WTC11 (cell line): ENCODE results near the gene ZMIZ1. TPM values are rescaled to one million over a fixed set of nuclear protein-coding genes. Genes with fewer than 3 reads are reported as not detected.

Experiments used
- ATAC-seq: fragments of 200-7000 bp; cut with Tn5 transposase; 2 replicates; pipeline ENCODE4 v1.10.0; 2021; ENCODE audit warnings: mild to moderate bottlenecking, moderate library complexity
- CTCF ChIA-PET: fragments of 300-600 bp; sonication (Branson Sonifier 250); formaldehyde crosslinking; loops from one replicate; lab custom pipeline; 2021; ENCODE audit warnings: antibody characterized with exemption; lab: Charles Lee
- POLR2A ChIA-PET: fragments of 350-600 bp; sonication (Branson Sonifier 250); formaldehyde crosslinking; loops from one replicate; lab custom pipeline; 2021; ENCODE audit warnings: antibody characterized with exemption; lab: Charles Lee
- DNase-seq: peaks from one replicate; pipeline ENCODE4 v3.0.0; 2021; ENCODE audit warnings: low spot score
- H3K27ac Mint-ChIP-seq: 2 replicates; pipeline ENCODE4 v1.8.0; 2021; ENCODE audit warnings: mixed read lengths
- H3K27me3 Mint-ChIP-seq: 2 replicates; pipeline ENCODE4 v1.8.0; 2021; ENCODE audit warnings: low read depth, mild to moderate bottlenecking, moderate library complexity, mixed read lengths
- H3K36me3 Mint-ChIP-seq: 2 replicates; pipeline ENCODE4 v1.8.0; 2021; ENCODE audit warnings: mixed read lengths
- H3K4me1 Mint-ChIP-seq: 2 replicates; pipeline ENCODE4 v1.8.0; 2022; ENCODE audit warnings: mixed read lengths
- H3K4me3 Mint-ChIP-seq: 2 replicates; pipeline ENCODE4 v1.8.0; 2021; ENCODE audit warnings: mild to moderate bottlenecking, moderate library complexity, mixed read lengths
- H3K9me3 Mint-ChIP-seq: 2 replicates; pipeline ENCODE4 v1.8.0; 2021; ENCODE audit warnings: mixed read lengths
- HMGA2 ChIP-seq: fragments of 250-450 bp; sonication (Bioruptor Pico); IDR thresholded peaks from 2 replicates; pipeline ENCODE4 v1.4.0; 2021; ENCODE audit warnings: mild to moderate bottlenecking, moderate library complexity
- NR2C2 ChIP-seq: sonication (generic); formaldehyde crosslinking; IDR thresholded peaks from 2 replicates; pipeline ENCODE4 v1.8.0; 2022; ENCODE audit warnings: mild to moderate bottlenecking, missing genetic modification reagents
- RELA ChIP-seq: sonication (generic); formaldehyde crosslinking; IDR thresholded peaks from 2 replicates; pipeline ENCODE4 v1.8.1; 2022; ENCODE audit warnings: missing genetic modification reagents, mild to moderate bottlenecking, borderline replicate concordance
- SP1 ChIP-seq: sonication (generic); formaldehyde crosslinking; conservative IDR thresholded peaks from 2 replicates; pipeline ENCODE4 v1.8.1; 2022; ENCODE audit warnings: missing genetic modification reagents
- ZNF232 ChIP-seq: sonication (generic); formaldehyde crosslinking; IDR thresholded peaks from 2 replicates; pipeline ENCODE4 v1.8.0; 2022; ENCODE audit warnings: mild to moderate bottlenecking, missing genetic modification reagents
- ZNF423 ChIP-seq: fragments of 250-450 bp; sonication (Bioruptor Pico); IDR thresholded peaks from 2 replicates; pipeline ENCODE4 v2.1.2; 2022; ENCODE audit warnings: mild to moderate bottlenecking, moderate library complexity
- total RNA-seq: library from RNA; stranded (reverse); gene quantifications from 3 replicates; pipeline ENCODE4 v1.2.3, GENCODE V29; 2021
- TF ChIP-seq, protein P1 (sequence below): sonication (generic); formaldehyde crosslinking; IDR thresholded peaks from 2 replicates; pipeline ENCODE4 v1.8.0; 2022; ENCODE audit warnings: mild to moderate bottlenecking, missing genetic modification reagents
- TF ChIP-seq, protein P2 (sequence below): sonication (generic); formaldehyde crosslinking; IDR thresholded peaks from 2 replicates; pipeline ENCODE4 v1.8.1; 2022; ENCODE audit warnings: missing genetic modification reagents, borderline replicate concordance
- TF ChIP-seq, protein P3 (sequence below): fragments of 200-600 bp; IDR thresholded peaks from 2 replicates; pipeline ENCODE4 v1.8.0; 2022; ENCODE audit warnings: antibody characterized with exemption
- TF ChIP-seq, protein P4 (sequence below): sonication (generic); formaldehyde crosslinking; IDR thresholded peaks from 2 replicates; pipeline ENCODE4 v1.8.1; 2023; ENCODE audit warnings: mild to moderate bottlenecking, moderate library complexity, missing genetic modification reagents
- TF ChIP-seq, protein P5 (sequence below): sonication (generic); formaldehyde crosslinking; IDR thresholded peaks from 2 replicates; pipeline ENCODE4 v1.8.0; 2023; ENCODE audit warnings: missing genetic modification reagents, mild to moderate bottlenecking, borderline replicate concordance
- TF ChIP-seq, protein P6 (sequence below): sonication (generic); formaldehyde crosslinking; IDR thresholded peaks from 2 replicates; pipeline ENCODE4 v1.8.0; 2023; ENCODE audit warnings: missing genetic modification reagents
- TF ChIP-seq, protein P7 (sequence below): sonication (generic); formaldehyde crosslinking; IDR thresholded peaks from 2 replicates; pipeline ENCODE4 v1.8.0; 2022; ENCODE audit warnings: mild to moderate bottlenecking, missing genetic modification reagents
- TF ChIP-seq, protein P8 (sequence below): sonication (generic); formaldehyde crosslinking; IDR thresholded peaks from 2 replicates; pipeline ENCODE4 v1.8.1; 2022; ENCODE audit warnings: mild to moderate bottlenecking, moderate library complexity, missing genetic modification reagents

ZMIZ1 gene
- total RNA-seq, 1 experiment from 2014 or later, result 44.4 TPM

DNA sequence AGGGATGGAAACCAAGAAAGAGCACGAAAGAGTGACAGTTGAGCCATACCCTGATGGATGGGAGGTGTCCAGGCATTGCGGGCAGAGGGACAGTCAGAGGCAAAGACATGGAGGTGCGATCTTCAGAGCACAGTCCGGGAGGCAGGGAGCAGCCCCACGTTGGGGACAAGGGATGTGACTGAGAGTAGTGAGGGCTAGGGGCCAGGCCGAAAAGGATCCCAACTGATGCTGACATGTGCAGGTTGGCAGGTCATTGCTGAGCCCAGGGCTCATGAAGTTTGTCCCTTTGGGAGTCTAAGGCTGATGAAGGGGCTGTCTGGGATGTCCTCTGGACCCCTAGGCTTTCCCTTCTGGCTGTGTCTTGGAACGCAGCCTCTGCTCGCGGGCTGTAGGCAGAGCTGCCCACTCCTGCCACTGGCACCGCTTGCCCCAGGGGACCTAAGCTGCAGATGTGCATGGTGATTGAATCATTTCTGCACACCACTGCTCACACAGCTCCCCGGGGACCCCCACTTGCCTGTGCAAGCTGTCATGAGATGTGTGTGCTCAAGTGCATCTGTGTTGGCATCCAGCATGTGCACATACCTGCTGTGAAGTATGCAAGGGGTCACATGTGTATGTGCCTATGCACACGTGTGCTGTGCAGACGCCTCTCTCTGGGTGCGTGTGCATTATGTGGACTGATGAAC, 125.1 kb downstream of the ZMIZ1 start:
- Mint-ChIP-seq H3K9me3 (no peaks in the 10 kb centered on the region), H3K4me3 (no peak overlapping the region), H3K4me1 (peaks cover 15% of the 10 kb centered on the region), H3K36me3 (no peaks in the 10 kb centered on the region), H3K27me3 (no peaks in the 10 kb centered on the region), H3K27ac (no peak overlapping the region)
- CTCF ChIA-PET, result interaction anchor here (0.5 to 2.8 kb wide), 13 partner anchors 12 to 342 kb away, joined by 3 to 31 read pairs (median 12); no protein-coding TSS in a partner anchor
- ATAC-seq (no peak), DNase-seq (no peak)
- POLR2A ChIA-PET, result no interaction called here
- TF ChIP-seq RELA (CRISPR knock-in tag), result no peak
- TF ChIP-seq, protein P1, sequence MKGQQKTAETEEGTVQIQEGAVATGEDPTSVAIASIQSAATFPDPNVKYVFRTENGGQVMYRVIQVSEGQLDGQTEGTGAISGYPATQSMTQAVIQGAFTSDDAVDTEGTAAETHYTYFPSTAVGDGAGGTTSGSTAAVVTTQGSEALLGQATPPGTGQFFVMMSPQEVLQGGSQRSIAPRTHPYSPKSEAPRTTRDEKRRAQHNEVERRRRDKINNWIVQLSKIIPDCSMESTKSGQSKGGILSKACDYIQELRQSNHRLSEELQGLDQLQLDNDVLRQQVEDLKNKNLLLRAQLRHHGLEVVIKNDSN, result no peak
- TF ChIP-seq, protein P2, sequence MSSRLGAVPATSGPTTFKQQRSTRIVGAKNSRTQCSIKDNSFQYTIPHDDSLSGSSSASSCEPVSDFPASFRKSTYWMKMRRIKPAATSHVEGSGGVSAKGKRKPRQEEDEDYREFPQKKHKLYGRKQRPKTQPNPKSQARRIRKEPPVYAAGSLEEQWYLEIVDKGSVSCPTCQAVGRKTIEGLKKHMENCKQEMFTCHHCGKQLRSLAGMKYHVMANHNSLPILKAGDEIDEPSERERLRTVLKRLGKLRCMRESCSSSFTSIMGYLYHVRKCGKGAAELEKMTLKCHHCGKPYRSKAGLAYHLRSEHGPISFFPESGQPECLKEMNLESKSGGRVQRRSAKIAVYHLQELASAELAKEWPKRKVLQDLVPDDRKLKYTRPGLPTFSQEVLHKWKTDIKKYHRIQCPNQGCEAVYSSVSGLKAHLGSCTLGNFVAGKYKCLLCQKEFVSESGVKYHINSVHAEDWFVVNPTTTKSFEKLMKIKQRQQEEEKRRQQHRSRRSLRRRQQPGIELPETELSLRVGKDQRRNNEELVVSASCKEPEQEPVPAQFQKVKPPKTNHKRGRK (CRISPR knock-in tag), result no peak

DNA sequence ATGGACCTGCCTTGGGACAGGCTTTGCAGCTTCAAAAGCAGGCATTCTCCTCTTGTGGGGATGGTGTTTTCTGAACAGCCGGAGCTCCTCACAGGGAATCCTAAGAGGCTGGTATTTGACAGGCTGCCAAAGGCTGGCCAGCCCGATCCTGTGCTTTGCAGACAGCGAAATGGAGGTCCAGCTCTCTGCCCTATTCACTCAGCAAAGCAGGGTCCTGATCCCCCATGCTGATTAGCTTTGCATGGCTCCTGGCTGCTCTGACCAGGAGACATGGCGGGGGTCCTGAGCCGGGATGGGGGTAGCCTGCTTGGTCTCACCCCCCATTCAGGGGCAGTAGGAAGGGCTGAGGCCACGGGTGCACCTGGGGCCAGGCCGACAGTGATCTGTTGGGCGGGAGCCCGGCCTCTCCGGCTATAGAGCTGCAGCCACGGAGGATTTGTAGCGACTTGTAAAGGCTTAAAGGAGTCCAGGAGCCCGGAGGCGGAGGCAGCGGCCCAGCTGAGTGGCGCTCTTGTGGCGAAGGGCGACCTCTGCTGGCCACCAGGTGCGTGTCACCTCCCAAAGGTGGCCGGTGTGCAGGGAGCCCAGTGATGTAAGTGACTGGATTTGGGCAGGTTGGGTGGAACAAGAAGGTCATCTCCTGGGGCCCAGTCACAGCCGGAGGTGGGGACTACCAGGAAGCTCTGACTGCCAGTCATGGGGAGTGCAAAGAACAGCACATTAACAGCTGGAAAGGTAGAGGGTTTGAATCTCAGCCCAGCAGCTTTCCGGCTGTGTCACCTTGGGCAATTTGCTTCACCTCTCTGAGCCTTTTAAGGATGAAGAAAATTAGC, 126.5 kb downstream of the ZMIZ1 start:
- CTCF ChIA-PET, result interaction anchor here (0.7 to 2.8 kb wide), 74 partner anchors 9 to 1148 kb away, joined by 3 to 31 read pairs (median 4); no protein-coding TSS in a partner anchor
- no peak overlapping the region for H3K27ac Mint-ChIP-seq

More for the DNA sequence above, 126.5 kb downstream of the ZMIZ1 start:
- DNase-seq (peak; percentile 88), ATAC-seq (peak; percentile 76)
- Mint-ChIP-seq H3K27me3 (no peaks in the 10 kb centered on the region), H3K9me3 (no peaks in the 10 kb centered on the region), H3K4me1 (peaks cover 12% of the 10 kb centered on the region), H3K4me3 (no peak overlapping the region), H3K36me3 (no peaks in the 10 kb centered on the region)
- POLR2A ChIA-PET, result interaction anchor here (0.8 to 1.4 kb wide), 4 partner anchors 38 to 220 kb away, joined by 3 to 6 read pairs (median 5); no protein-coding TSS in a partner anchor
- no peak for TF ChIP-seq HMGA2 (CRISPR knock-in tag)
- TF ChIP-seq NR2C2 (CRISPR knock-in tag), result no peak
- TF ChIP-seq, protein P3, sequence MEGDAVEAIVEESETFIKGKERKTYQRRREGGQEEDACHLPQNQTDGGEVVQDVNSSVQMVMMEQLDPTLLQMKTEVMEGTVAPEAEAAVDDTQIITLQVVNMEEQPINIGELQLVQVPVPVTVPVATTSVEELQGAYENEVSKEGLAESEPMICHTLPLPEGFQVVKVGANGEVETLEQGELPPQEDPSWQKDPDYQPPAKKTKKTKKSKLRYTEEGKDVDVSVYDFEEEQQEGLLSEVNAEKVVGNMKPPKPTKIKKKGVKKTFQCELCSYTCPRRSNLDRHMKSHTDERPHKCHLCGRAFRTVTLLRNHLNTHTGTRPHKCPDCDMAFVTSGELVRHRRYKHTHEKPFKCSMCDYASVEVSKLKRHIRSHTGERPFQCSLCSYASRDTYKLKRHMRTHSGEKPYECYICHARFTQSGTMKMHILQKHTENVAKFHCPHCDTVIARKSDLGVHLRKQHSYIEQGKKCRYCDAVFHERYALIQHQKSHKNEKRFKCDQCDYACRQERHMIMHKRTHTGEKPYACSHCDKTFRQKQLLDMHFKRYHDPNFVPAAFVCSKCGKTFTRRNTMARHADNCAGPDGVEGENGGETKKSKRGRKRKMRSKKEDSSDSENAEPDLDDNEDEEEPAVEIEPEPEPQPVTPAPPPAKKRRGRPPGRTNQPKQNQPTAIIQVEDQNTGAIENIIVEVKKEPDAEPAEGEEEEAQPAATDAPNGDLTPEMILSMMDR, result peak; percentile 95
- TF ChIP-seq, protein P4, sequence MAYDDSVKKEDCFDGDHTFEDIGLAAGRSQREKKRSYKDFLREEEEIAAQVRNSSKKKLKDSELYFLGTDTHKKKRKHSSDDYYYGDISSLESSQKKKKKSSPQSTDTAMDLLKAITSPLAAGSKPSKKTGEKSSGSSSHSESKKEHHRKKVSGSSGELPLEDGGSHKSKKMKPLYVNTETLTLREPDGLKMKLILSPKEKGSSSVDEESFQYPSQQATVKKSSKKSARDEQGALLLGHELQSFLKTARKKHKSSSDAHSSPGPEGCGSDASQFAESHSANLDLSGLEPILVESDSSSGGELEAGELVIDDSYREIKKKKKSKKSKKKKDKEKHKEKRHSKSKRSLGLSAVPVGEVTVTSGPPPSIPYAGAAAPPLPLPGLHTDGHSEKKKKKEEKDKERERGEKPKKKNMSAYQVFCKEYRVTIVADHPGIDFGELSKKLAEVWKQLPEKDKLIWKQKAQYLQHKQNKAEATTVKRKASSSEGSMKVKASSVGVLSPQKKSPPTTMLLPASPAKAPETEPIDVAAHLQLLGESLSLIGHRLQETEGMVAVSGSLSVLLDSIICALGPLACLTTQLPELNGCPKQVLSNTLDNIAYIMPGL (CRISPR knock-in tag), result 0 out of 2 replicates have a peak, but pooled peaks have one; percentile 54
- TF ChIP-seq, protein P5, sequence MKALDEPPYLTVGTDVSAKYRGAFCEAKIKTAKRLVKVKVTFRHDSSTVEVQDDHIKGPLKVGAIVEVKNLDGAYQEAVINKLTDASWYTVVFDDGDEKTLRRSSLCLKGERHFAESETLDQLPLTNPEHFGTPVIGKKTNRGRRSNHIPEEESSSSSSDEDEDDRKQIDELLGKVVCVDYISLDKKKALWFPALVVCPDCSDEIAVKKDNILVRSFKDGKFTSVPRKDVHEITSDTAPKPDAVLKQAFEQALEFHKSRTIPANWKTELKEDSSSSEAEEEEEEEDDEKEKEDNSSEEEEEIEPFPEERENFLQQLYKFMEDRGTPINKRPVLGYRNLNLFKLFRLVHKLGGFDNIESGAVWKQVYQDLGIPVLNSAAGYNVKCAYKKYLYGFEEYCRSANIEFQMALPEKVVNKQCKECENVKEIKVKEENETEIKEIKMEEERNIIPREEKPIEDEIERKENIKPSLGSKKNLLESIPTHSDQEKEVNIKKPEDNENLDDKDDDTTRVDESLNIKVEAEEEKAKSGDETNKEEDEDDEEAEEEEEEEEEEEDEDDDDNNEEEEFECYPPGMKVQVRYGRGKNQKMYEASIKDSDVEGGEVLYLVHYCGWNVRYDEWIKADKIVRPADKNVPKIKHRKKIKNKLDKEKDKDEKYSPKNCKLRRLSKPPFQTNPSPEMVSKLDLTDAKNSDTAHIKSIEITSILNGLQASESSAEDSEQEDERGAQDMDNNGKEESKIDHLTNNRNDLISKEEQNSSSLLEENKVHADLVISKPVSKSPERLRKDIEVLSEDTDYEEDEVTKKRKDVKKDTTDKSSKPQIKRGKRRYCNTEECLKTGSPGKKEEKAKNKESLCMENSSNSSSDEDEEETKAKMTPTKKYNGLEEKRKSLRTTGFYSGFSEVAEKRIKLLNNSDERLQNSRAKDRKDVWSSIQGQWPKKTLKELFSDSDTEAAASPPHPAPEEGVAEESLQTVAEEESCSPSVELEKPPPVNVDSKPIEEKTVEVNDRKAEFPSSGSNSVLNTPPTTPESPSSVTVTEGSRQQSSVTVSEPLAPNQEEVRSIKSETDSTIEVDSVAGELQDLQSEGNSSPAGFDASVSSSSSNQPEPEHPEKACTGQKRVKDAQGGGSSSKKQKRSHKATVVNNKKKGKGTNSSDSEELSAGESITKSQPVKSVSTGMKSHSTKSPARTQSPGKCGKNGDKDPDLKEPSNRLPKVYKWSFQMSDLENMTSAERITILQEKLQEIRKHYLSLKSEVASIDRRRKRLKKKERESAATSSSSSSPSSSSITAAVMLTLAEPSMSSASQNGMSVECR, result 0 out of 2 replicates have a peak, but pooled peaks have one; percentile 43
- 0 out of 2 replicates have a peak, but pooled peaks have one; percentile 38 for TF ChIP-seq SP1 (CRISPR knock-in tag)
- TF ChIP-seq, protein P6, sequence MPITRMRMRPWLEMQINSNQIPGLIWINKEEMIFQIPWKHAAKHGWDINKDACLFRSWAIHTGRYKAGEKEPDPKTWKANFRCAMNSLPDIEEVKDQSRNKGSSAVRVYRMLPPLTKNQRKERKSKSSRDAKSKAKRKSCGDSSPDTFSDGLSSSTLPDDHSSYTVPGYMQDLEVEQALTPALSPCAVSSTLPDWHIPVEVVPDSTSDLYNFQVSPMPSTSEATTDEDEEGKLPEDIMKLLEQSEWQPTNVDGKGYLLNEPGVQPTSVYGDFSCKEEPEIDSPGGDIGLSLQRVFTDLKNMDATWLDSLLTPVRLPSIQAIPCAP (CRISPR knock-in tag), result no peak
- TF ChIP-seq ZNF232 (CRISPR knock-in tag), result 0 out of 2 replicates have a peak, but pooled peaks have one; percentile 27
- TF ChIP-seq, protein P7, sequence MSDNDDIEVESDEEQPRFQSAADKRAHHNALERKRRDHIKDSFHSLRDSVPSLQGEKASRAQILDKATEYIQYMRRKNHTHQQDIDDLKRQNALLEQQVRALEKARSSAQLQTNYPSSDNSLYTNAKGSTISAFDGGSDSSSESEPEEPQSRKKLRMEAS (CRISPR knock-in tag), result peak; percentile 42; the same call in 1 of the 2 replicates
- TF ChIP-seq, protein P8, sequence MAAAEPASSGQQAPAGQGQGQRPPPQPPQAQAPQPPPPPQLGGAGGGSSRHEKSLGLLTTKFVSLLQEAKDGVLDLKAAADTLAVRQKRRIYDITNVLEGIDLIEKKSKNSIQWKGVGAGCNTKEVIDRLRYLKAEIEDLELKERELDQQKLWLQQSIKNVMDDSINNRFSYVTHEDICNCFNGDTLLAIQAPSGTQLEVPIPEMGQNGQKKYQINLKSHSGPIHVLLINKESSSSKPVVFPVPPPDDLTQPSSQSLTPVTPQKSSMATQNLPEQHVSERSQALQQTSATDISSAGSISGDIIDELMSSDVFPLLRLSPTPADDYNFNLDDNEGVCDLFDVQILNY (CRISPR knock-in tag), result 0 out of 2 replicates have a peak, but pooled peaks have one; percentile 21
- TF ChIP-seq ZNF423, result peak; percentile 60; the same call in 1 of the 2 replicates
